Stimulated activated naive CD4-positive, alpha-beta T cell (primary cell): ENCODE results near the gene CNOT8.
"Not testable (repeated sequence)": the region's sequence is repeated elsewhere in the genome, so short reads cannot be mapped to it uniquely, and the experiment has no call there.

Experiments
- DNase-seq, 6 experiments: peaks; one replicate each; lab custom pipeline; 2025; lab: John Stamatoyannopoulos, UW

CNOT8 gene

GRCh38 chr5:154865466-154866184 is 7.2 kb downstream of the CNOT8 start:
- no peak for DNase-seq

DNA sequence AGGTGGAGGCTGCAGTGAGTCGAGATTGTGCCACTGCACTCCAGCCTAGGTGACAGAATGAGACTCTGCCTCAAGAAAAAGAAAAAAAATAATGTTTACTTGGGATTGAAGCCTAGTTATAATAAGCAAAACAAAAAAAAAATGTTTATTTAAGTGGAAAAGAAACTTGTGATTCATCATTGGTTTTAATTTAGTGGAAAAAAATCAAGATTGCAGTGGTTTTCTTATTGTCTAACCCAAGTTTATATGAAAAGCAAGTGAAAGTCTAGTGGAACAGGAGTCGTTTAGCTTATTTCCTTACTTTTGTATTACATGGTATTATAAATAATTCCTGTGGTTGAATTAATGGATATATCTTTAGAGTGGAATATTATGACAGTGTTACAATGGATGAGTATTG is 8.4 kb downstream of the CNOT8 start:
- DNase-seq = no peak

DNA sequence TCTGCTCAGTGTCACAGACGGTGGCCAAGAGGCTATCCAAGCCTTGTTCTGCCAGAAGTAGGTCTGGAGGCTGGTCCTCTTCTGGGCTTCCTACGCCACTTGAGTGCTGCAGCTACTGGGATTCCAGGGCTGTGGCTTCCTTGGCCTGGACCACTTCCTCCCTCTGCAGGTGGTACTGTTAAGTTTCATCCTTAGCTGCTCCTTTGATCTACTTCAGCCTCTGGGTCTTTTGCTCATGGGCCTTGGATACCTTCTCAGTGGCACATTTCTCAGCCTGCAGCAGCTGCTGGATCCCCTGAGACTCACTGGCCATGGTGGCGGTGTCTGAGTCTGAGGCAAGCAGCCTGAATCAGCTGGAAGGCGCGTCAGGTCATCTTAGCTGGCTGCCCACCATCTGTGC is 10.3 kb downstream of the CNOT8 start:
- DNase-seq = peak in 1 of 6 experiments; percentile 13

DNA sequence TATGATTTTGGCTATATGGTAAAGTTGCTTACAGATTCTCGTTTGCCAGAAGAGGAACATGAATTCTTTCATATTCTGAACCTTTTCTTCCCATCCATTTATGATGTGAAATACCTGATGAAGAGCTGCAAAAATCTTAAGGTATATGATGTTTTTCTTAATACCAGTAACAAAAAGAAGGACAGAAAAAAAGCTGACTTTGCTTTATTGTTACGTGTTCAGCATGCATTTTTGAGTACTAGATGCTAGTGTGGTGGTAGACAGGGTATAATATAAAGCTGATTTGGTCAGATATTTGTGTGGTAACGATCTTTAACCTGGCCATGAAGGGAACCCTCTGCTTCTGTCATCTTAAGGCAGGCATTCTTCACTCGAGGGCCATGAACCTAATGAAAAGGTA is 13.3 kb downstream of the CNOT8 start:
- DNase-seq = no peak

DNA sequence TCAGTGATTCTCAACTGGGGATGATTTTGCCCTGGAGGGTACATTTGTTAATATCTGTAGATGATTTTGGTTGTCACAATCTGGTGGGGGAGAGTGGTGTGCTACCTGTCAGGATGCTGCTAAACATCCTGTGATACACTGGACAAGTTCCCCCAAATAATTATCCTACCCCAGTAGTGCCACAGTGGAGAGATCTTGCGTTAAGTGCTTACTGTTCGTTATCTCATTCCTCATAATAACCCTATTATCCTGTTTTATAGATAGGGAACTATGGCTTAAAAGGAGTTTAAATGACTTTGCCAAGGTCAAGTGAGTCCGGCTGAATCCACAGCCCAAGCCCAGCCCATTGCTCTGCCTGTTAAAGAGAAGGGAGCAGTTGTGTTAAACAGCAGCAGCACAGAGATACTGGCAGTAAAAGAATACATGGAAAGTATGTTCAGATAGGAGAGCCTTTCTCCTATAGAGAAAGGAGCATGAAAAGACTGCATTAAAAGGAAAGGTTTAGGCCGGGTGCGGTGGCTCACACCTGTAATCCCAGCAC is 15.4 kb downstream of the CNOT8 start:
- DNase-seq = no peak

DNA sequence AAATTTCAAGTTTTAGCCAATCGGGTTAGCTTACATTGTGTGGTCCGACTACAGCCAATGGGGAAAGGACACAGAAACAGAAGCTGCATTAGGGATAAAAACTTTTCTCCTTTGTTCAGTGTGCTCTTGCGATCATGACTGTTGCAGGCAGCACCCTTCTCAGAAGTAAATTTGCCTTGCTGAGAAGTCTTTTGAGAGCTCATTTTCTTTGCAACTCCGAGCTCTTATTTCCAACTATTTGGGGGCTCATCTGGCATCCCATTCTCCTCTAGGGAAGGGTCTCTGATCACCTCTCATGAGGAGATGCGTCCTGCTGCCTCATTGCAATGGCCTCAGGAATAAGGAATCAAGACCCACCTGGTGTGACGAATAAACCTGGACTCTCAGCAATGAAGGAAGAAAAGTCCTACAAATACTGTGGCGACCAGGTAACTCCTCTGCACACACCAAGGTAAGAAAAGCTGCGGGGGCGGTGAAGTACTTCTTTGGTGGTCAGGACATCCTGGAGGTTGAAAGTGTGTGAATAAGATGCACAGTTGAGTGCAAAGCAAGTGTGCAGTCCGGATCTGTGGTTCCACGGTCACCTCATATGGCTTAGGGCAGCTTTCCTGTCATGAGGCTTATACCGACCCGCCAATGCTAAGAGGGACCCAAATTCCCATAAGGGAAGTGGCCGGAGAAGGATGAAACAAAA is 20.4 kb downstream of the CNOT8 start:
- DNase-seq = no peak

DNA sequence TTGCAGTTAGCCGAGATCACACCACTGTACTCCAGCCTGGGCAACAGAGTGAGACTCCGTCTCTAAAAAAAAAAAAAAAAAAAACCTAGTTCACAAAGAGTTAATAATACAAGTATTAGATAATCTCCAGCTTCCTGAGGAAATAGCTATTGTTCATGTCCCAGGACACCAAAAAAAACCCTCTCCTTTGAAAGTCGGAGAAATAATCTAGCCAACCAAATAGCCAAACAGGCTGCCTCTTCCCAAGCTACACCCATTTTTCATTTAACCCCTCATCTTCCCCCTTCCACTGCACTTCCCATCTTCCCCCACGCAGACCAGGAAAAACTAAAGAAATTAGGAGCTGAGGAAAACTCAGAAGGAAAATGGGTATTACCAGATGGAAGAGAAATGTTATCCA is 23.6 kb downstream of the CNOT8 start:
- no peak for DNase-seq

DNA sequence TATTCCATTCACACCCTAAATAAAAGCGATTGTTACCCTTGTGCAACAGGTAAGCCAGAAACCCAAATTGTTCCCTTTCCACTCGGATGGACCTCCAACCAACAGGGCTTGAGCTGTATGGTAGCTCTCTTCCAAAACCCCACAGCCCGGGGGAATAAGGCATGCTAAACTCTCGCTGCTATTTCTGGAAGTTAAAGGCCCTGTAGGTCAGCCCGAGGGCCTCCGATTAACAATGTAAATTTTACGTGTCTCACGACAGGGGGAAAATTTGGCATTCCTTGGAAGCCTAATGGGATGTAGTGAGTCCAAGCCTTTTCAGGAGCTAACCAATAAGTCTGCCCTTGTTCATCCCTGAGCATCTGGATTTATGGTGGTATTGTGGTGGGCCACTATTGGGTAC is 26.0 kb downstream of the CNOT8 start:
- DNase-seq = no peak

DNA sequence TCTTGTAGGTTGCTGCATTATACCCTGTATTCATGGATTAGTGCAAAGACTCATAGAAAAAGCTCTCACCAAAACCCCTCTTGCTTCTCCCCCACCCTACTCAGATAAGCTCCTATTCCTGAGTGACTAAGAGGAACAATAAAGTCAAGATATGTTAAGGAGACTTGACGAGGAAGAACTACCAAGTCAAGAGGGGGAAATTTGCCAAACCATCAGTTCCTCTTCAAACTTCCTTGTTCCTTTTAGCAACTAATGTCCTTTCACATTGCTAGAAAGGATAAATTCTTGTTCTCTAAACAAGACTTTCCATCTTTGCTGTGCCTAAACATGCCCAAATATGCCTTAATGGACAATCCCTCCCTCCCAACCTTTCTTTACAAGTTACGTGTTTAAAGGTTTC is 27.0 kb downstream of the CNOT8 start:
- no peak for DNase-seq

- DNase-seq = no peak
These were observed 33.9 kb downstream of the CNOT8 start for GRCh38 chr5:154892369-154892771.

- no peak for DNase-seq
These were observed 35.0 kb downstream of the CNOT8 start for GRCh38 chr5:154893381-154893780.

GRCh38 chr5:154895606-154896561 is 37.5 kb downstream of the CNOT8 start:
- no peak for DNase-seq

- DNase-seq = no peak
These were observed 38.2 kb downstream of the CNOT8 start for GRCh38 chr5:154896562-154897165.

GRCh38 chr5:154898210-154898609 is 39.8 kb downstream of the CNOT8 start:
- DNase-seq = no peak

- no peak for DNase-seq
These were observed 40.9 kb downstream of the CNOT8 start for GRCh38 chr5:154899151-154899816.

DNA sequence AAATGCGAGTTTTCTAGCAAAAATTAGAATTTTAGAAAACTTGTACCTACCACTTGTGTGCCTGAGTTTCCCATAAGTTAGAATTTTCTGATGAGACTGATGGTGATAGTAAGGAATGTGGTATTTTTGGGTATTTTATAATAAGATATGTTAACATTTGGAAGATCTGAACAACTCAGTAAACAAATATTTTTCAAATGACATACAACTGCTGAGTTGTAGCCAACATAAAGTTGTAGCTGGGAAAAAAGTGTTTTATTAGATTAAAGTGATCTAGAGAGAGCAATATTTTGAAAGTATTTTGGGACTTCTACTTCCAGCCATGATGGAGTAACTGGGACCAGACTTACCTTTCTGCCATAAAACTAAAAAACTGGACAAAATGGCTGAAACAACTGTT is 41.6 kb downstream of the CNOT8 start:
- no peak for DNase-seq

GRCh38 chr5:154901276-154901675 is 42.8 kb downstream of the CNOT8 start:
- no peak for DNase-seq

- no peak for DNase-seq
These were observed 43.5 kb downstream of the CNOT8 start for GRCh38 chr5:154901913-154902312.

DNA sequence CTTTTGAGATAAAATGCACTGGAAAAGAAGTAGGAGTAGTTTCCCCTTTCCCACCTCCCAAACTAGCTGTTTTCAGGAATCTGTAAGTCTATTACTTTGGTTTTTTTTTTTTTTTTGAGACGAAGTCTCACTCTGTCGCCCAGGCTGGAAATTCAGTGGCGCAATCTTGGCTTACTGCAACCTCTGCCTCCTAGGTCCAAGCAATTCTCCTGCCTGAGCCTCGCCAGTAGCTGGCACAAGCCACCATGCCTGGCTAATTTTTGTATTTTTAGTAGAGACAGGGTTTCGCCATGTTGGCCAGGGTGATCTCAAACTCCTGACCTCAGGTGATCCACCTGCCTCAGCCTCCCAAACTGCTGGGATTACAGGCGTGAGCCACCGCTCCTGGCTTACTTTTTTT is 47.2 kb downstream of the CNOT8 start:
- DNase-seq = not testable (repeated sequence)

DNA sequence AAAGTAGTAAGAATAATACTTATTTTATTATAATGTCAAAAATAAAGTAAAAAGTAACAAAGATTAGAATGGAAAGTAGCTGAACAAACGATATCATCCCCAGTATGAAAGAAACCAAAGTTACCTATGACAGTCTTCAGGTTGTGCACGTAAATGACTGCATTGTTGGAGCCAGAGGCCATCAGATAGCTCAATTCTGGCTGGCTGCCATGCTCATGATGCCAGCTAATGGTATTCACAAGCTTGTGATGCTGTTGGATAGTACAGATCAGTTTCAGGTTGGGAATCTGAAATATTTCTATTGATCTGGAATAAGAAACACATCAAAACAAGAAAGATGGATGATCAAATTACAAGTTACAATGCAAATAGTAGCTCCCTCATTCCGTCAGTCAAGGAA is 58.4 kb downstream of the CNOT8 start:
- DNase-seq = no peak

DNA sequence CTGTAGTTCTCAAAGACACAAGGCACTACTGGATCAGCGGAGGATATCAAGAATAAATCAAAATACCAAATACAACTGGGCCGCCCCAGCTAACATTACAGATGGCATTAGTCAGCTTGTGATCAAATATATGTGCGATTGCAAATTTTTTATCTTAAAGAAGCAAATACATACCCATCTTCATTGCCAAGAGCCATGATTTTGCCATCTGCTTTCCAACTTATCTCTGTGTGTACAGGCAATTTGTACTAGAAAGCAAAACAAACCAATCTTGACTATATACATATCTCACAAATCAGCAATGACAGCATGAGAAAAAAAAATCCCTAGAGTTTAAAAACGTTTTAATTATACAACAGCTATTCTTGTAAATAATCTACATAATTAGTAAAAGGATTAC is 59.3 kb downstream of the CNOT8 start:
- no peak for DNase-seq
